Motor neuron (in vitro differentiated cells): ENCODE results near the gene MAK. TPM values are rescaled to one million over a fixed set of nuclear protein-coding genes. Genes with fewer than 3 reads are reported as not detected.
"Not testable (repeated sequence)": the region's sequence is repeated elsewhere in the genome, so short reads cannot be mapped to it uniquely, and the experiment has no call there.

ENCODE experiments used
- ATAC-seq, 8 experiments: fragments of 200-7000 bp; cut with Tn5 transposase; replicated peaks in 6 of 8; 2 replicates each; pipeline ENCODE4 v1.8.0; 2021; ENCODE audit warnings: mild to moderate bottlenecking in 8 of 8, moderate library complexity in 8 of 8
- H3K27ac ChIP-seq, 2 donors: fragments of 250-450 bp; sonication (Bioruptor Pico); 2 replicates each; pipeline ENCODE4 v1.9.0; 2021; ENCODE audit warnings: antibody characterized with exemption in 2 of 2, mild to moderate bottlenecking in 2 of 2, moderate library complexity in 1 of 2
- H3K4me1 ChIP-seq, 2 donors: fragments of 250-450 bp; sonication (Bioruptor Pico); replicated peaks in 1 of 2; 2 replicates each; pipeline ENCODE4 v1.6.1; 2021; ENCODE audit warnings: antibody characterized with exemption in 2 of 2, mild to moderate bottlenecking in 2 of 2, moderate library complexity in 1 of 2
- H3K4me3 ChIP-seq, 5 donors: fragments of 250-450 bp; sonication (Bioruptor Pico); 2 replicates each; pipeline ENCODE4 v1.9.0; 2021; ENCODE audit warnings: antibody characterized with exemption in 5 of 5, mild to moderate bottlenecking in 5 of 5, moderate library complexity in 4 of 5
- WGBS, 10 experiments: fragments of 450-650 bp; shearing (Covaris generic); methylation state at CpG; one replicate each; pipeline ENCODE4 v1.0.0; 2022; 5-methylcytosine and 5-hydroxymethylcytosine counted together
- in situ Hi-C, 9 experiments: fragments of 400-800 bp; cut with MboI; loops; one replicate each; pipeline ENCODE4 v1.15.0; 2021; ENCODE audit warnings: low sequenced_read_pairs in 9 of 9, low pct_unique_long_range_greater_than_20kb in 2 of 9; ENCODE audit not compliant: unreplicated experiment in 9 of 9
- total RNA-seq, 8 experiments: library from RNA; unstranded; fragments of 300-600 nt; gene quantifications; 2 replicates each; pipeline versions ENCODE4 v1.2.3 to v1.2.4, GENCODE V29; 2022

The MAK gene
- total RNA-seq, 8 experiments from 2014 or later, result 0.25 to 5.1 (median 0.87) TPM

GRCh38 chr6:10756085-10756484 lies 82.3 kb downstream of the MAK start:
- no peak overlapping the region for H3K4me3 ChIP-seq
- 80 to 100% (median 100%) methylated on average over 1 of the region's 1 CpG; no CpG with 5 or more reads in 2 of the 10 experiments for WGBS, 10 experiments
- no peak overlapping the region for H3K27ac ChIP-seq
- no peak for ATAC-seq
- peaks cover 0 to 2% of the 10 kb centered on the region in 2 donors for H3K4me1 ChIP-seq
- in situ Hi-C loops, result no loop called here

- in situ Hi-C loops, H3K4me3 ChIP-seq, H3K27ac ChIP-seq: not testable (repeated sequence)
- 60 to 100% (median 100%) methylated on average over 1 of the region's 5 CpGs; no CpG with 5 or more reads in 5 of the 10 experiments for WGBS, 10 experiments
- peaks cover 13 to 15% of the 10 kb centered on the region in 2 donors for H3K4me1 ChIP-seq
- peak in 1 of 8 experiments; percentile 30 for ATAC-seq
Measured at GRCh38 chr6:10751757-10752156, 86.6 kb downstream of the MAK start.

GRCh38 chr6:10750568-10750967 lies 87.8 kb downstream of the MAK start:
- H3K4me1 ChIP-seq, result peaks cover 18 to 24% of the 10 kb centered on the region in 2 donors
- H3K4me3 ChIP-seq, in situ Hi-C loops, H3K27ac ChIP-seq, ATAC-seq: not testable (repeated sequence)
- WGBS, 10 experiments, result 80 to 100% (median 94%) methylated on average over 1 to 4 of the region's 6 CpGs; no CpG with 5 or more reads in 4 of the 10 experiments

GRCh38 chr6:10749734-10750133 lies 88.6 kb downstream of the MAK start:
- WGBS, 10 experiments, result 33 to 100% (median 71%) methylated on average over 1 to 2 of the region's 2 CpGs; no CpG with 5 or more reads in 3 of the 10 experiments
- Histone ChIP-seq H3K4me3 (no peak overlapping the region), H3K27ac (no peak overlapping the region), H3K4me1 (peaks cover 18 to 24% of the 10 kb centered on the region in 2 donors)
- in situ Hi-C loops, result no loop called here
- no peak for ATAC-seq

GRCh38 chr6:10747251-10747972 lies 90.9 kb downstream of the MAK start, which contains the start of gene TMEM14B:
Gene TMEM14B, plus strand, starts transcription at chr6:10747805. Its CDS starts 1,441 bp downstream, at chr6:10749246.
- H3K27ac ChIP-seq, result peak within 1 kb of the TSS; percentile 85 to 89
- in situ Hi-C loops, result no loop called here
- ATAC-seq, result peak; percentile 83 to 99 (median 98)
- WGBS, 10 experiments, result 0 to 24% (median 16%) methylated on average over 1 to 18 of the region's 52 CpGs; no CpG with 5 or more reads in 4 of the 10 experiments
- H3K4me3 ChIP-seq, result peak within 1 kb of the TSS; percentile 49 to 75 (median 61)
- H3K4me1 ChIP-seq, result peaks cover 18 to 24% of the 10 kb centered on the region in 2 donors

GRCh38 chr6:10746915-10747250 lies 91.5 kb downstream of the MAK start:
- WGBS, 10 experiments, result 17 to 100% (median 74%) methylated on average over 1 to 9 of the region's 9 CpGs
- ATAC-seq, result no peak
- peaks cover 18 to 24% of the 10 kb centered on the region in 2 donors for H3K4me1 ChIP-seq
- in situ Hi-C loops, result no loop called here
- peak overlapping the region; percentile 49 to 75 (median 61) for H3K4me3 ChIP-seq
- peak overlapping the region; percentile 85 to 89 for H3K27ac ChIP-seq

GRCh38 chr6:10745116-10745515 lies 93.2 kb downstream of the MAK start:
- WGBS, 10 experiments, result 33 to 90% (median 59%) methylated on average over 1 to 5 of the region's 5 CpGs; no CpG with 5 or more reads in 2 of the 10 experiments
- no peak overlapping the region for H3K27ac ChIP-seq
- no peak for ATAC-seq
- H3K4me3 ChIP-seq, result no peak overlapping the region
- in situ Hi-C loops, result no loop called here
- H3K4me1 ChIP-seq, result peaks cover 18 to 24% of the 10 kb centered on the region in 2 donors

- in situ Hi-C loops, result no loop called here
- no peak overlapping the region for H3K27ac ChIP-seq
- no peak overlapping the region for H3K4me3 ChIP-seq
- H3K4me1 ChIP-seq, result peaks cover 11 to 15% of the 10 kb centered on the region in 2 donors
- ATAC-seq, result no peak
- WGBS, 10 experiments, result 79 to 100% (median 93%) methylated on average over 2 to 5 of the region's 6 CpGs; no CpG with 5 or more reads in 3 of the 10 experiments
Measured at GRCh38 chr6:10743515-10743914, 94.8 kb downstream of the MAK start.

- no peak overlapping the region for H3K4me3 ChIP-seq
- 80 to 100% (median 93%) methylated on average over 1 to 12 of the region's 12 CpGs; no CpG with 5 or more reads in 3 of the 10 experiments for WGBS, 10 experiments
- peaks cover 9 to 14% of the 10 kb centered on the region in 2 donors for H3K4me1 ChIP-seq
- in situ Hi-C loops, result no loop called here
- H3K27ac ChIP-seq, result no peak overlapping the region
- no peak for ATAC-seq
Measured at GRCh38 chr6:10742251-10742650, 96.1 kb downstream of the MAK start.

- H3K4me1 ChIP-seq, H3K27ac ChIP-seq, in situ Hi-C loops, H3K4me3 ChIP-seq, ATAC-seq: not testable (repeated sequence)
- WGBS, 10 experiments, result 81 to 100% (median 93%) methylated on average over 1 to 3 of the region's 4 CpGs; no CpG with 5 or more reads in 3 of the 10 experiments
Measured at GRCh38 chr6:10741643-10742042, 96.7 kb downstream of the MAK start.

GRCh38 chr6:10740061-10740460 lies 98.3 kb downstream of the MAK start:
- ATAC-seq, result no peak
- no peaks in the 10 kb centered on the region for H3K4me1 ChIP-seq
- in situ Hi-C loops, result no loop called here

GRCh38 chr6:10736731-10737130 lies 101.6 kb downstream of the MAK start:
- no peak for ATAC-seq
- no peaks in the 10 kb centered on the region for H3K4me1 ChIP-seq
- in situ Hi-C loops, result no loop called here
- H3K27ac ChIP-seq, result no peak overlapping the region
- WGBS, 10 experiments, result 3 to 100% (median 90%) methylated on average over 2 of the region's 2 CpGs
- no peak overlapping the region for H3K4me3 ChIP-seq

More at GRCh38 chr6:10740061-10740460, 98.3 kb downstream of the MAK start:
- H3K4me3 ChIP-seq, result no peak overlapping the region
- H3K27ac ChIP-seq, result no peak overlapping the region

GRCh38 chr6:10733863-10734262 lies 104.5 kb downstream of the MAK start:
- 93 to 100% (median 98%) methylated on average over 1 to 3 of the region's 3 CpGs; no CpG with 5 or more reads in 4 of the 10 experiments for WGBS, 10 experiments
- Histone ChIP-seq H3K4me3 (no peak overlapping the region), H3K27ac (no peak overlapping the region), H3K4me1 (no peaks in the 10 kb centered on the region)
- ATAC-seq, result no peak
- in situ Hi-C loops, result no loop called here
